Frontal cortex (tissue), 4 donors: ENCODE data around the gene LSM3. TPM values are rescaled to one million over a fixed set of nuclear protein-coding genes. Genes with fewer than 3 reads are reported as not detected.

Experiments
- DNase-seq, 2 donors: peaks; one replicate each; pipeline ENCODE4 v3.0.0; 2012; ENCODE audit warnings: low spot score in 2 of 2
- FAIRE-seq: peaks from 2 replicates; lab custom pipeline; 2012; peaks lifted over from hg19 to GRCh38; lab: Jason Lieb, UNC
- total RNA-seq: library from RNA; depleted of rRNA; stranded (reverse); fragments of >200 nt; gene quantifications from one replicate; pipeline ENCODE4 v1.2.3, GENCODE V29; 2014
- donor health status: control.
- donor health status: control.
- donor health status: control.

The LSM3 gene
- total RNA-seq, 1 donor from 2014 or later: 13.5 TPM

GRCh38 chr3:14234251-14235002, 55.8 kb downstream of the LSM3 start:
- no peak for DNase-seq
- no peak for FAIRE-seq

GRCh38 chr3:14235003-14235911, 56.6 kb downstream of the LSM3 start:
- FAIRE-seq: no peak

GRCh38 chr3:14235912-14236295, 57.3 kb downstream of the LSM3 start:
- no peak for FAIRE-seq

More at GRCh38 chr3:14235003-14235911, 56.6 kb downstream of the LSM3 start:
- DNase-seq: no peak

GRCh38 chr3:14236902-14237301, 58.3 kb downstream of the LSM3 start:
- no peak for DNase-seq
- no peak for FAIRE-seq

More at GRCh38 chr3:14235912-14236295, 57.3 kb downstream of the LSM3 start:
- no peak for DNase-seq

GRCh38 chr3:14237457-14237856, 58.8 kb downstream of the LSM3 start:
- DNase-seq: no peak
- no peak for FAIRE-seq

- no peak for DNase-seq
- FAIRE-seq: no peak
These were observed 59.7 kb downstream of the LSM3 start for GRCh38 chr3:14238356-14238755.

- no peak for DNase-seq
- FAIRE-seq: no peak
These were observed 60.3 kb downstream of the LSM3 start for GRCh38 chr3:14238930-14239329.

- no peak for FAIRE-seq
- DNase-seq: no peak
These were observed 61.3 kb downstream of the LSM3 start for GRCh38 chr3:14239940-14240339.

- FAIRE-seq: no peak
- no peak for DNase-seq
These were observed 61.7 kb downstream of the LSM3 start for GRCh38 chr3:14240366-14240765.

GRCh38 chr3:14241716-14242115, 63.1 kb downstream of the LSM3 start:
- DNase-seq (no peak), FAIRE-seq (no peak)

- FAIRE-seq (no peak), DNase-seq (no peak)
These were observed 64.1 kb downstream of the LSM3 start for GRCh38 chr3:14242490-14243311.

- DNase-seq: no peak
- no peak for FAIRE-seq
These were observed 65.2 kb downstream of the LSM3 start for GRCh38 chr3:14243782-14244181.

- no peak for FAIRE-seq
These were observed 66.1 kb downstream of the LSM3 start for GRCh38 chr3:14244521-14245247.

GRCh38 chr3:14245248-14245639, 66.6 kb downstream of the LSM3 start:
- DNase-seq: no peak
- no peak for FAIRE-seq

More at GRCh38 chr3:14244521-14245247, 66.1 kb downstream of the LSM3 start:
- no peak for DNase-seq

- DNase-seq (no peak), FAIRE-seq (no peak)
These were observed 67.2 kb downstream of the LSM3 start for GRCh38 chr3:14245822-14246221.

- FAIRE-seq (no peak), DNase-seq (no peak)
These were observed 67.8 kb downstream of the LSM3 start for GRCh38 chr3:14246414-14246813.

GRCh38 chr3:14248477-14248848, 69.8 kb downstream of the LSM3 start:
- no peak for DNase-seq
- FAIRE-seq: no peak

GRCh38 chr3:14248849-14249523, 70.4 kb downstream of the LSM3 start:
- DNase-seq (no peak), FAIRE-seq (no peak)
